ENCODE results near the gene LRRIQ3.
"Not testable (repeated sequence)": the region's sequence is repeated elsewhere in the genome, so short reads cannot be mapped to it uniquely, and the experiment has no call there.

LRRIQ3 gene

DNA sequence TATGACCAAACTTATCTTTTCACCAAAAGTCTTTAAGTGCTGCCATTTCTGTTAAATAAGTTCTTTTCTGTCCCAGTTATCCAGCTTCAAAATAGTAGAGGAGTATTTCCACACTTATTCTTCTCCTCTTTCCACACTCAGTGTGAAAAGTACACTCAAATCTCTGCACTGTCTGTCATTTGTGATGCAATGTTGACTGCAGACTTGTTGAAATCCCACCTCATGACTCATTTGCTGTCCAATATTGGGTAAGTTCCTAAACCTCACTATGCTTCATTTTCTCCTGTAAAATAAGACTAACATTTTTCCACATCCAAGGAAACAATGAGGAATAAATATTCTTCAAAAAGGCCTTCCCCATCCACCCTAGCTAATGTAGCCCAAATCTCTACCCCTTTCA is 17.5 kb downstream of the LRRIQ3 start:
- H2AFZ ChIP-seq (ENCODE audit: low read depth, low read length): no peak overlapping the region
- H3K9ac ChIP-seq (ENCODE audit: low read depth, low read length): no peak overlapping the region
- no peak overlapping the region for H3K27ac ChIP-seq (ENCODE audit: low read length)
- H3K9me3 ChIP-seq (ENCODE audit: insufficient read depth, low read length, severe bottlenecking): no peaks in the 10 kb centered on the region
- no peaks in the 10 kb centered on the region for H3K36me3 ChIP-seq (ENCODE audit: insufficient read depth, low read length)
- TF ChIP-seq, protein P1, sequence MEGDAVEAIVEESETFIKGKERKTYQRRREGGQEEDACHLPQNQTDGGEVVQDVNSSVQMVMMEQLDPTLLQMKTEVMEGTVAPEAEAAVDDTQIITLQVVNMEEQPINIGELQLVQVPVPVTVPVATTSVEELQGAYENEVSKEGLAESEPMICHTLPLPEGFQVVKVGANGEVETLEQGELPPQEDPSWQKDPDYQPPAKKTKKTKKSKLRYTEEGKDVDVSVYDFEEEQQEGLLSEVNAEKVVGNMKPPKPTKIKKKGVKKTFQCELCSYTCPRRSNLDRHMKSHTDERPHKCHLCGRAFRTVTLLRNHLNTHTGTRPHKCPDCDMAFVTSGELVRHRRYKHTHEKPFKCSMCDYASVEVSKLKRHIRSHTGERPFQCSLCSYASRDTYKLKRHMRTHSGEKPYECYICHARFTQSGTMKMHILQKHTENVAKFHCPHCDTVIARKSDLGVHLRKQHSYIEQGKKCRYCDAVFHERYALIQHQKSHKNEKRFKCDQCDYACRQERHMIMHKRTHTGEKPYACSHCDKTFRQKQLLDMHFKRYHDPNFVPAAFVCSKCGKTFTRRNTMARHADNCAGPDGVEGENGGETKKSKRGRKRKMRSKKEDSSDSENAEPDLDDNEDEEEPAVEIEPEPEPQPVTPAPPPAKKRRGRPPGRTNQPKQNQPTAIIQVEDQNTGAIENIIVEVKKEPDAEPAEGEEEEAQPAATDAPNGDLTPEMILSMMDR (IDR thresholded peaks at IDR 0.05; ENCODE audit: borderline replicate concordance, extremely low read depth, low read length, poor library complexity, severe bottlenecking): no peak
- TF ChIP-seq EZH2 (IDR thresholded peaks at IDR 0.05; ENCODE audit: borderline replicate concordance, low read depth, low read length, severe bottlenecking): no peak
- H3K4me1 ChIP-seq (ENCODE audit: insufficient read depth, low read length): no peaks in the 10 kb centered on the region
- no peaks in the 10 kb centered on the region for H4K20me1 ChIP-seq (ENCODE audit: insufficient read depth, low read length)
- no peak overlapping the region for H3K4me2 ChIP-seq (ENCODE audit: insufficient read depth, low read length)
- no peak overlapping the region for H3K4me3 ChIP-seq (ENCODE audit: low read depth in 1 of 2, low read length in 2 of 2)
- no peak for ATAC-seq (ENCODE audit: insufficient read depth, low read depth)
- no peaks in the 10 kb centered on the region for H3K79me2 ChIP-seq (ENCODE audit: insufficient read depth, low read length)
- no peaks in the 10 kb centered on the region for H3K27me3 ChIP-seq (ENCODE audit: insufficient read depth, low read length, poor library complexity)
- no peak for DNase-seq

DNA sequence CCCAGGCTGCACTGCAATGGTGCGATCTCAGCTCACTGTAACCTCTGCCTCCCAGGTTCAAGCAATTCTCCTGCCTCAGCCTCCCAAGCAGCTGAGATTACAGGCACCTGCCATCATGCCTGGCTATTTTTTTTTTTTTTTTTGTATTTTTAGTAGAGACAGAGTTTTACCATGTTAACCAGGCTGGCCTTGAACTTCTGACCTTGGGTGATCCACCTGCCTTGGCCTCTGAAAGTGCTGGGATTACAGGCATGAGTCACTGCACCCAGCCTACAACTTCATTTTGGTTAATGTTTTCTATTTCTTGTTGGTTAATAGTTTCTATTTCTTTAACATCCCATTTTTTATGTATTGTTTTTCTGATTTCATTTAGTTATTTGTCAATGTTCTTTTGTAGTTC is 23.6 kb downstream of the LRRIQ3 start:
- H3K27me3 ChIP-seq (ENCODE audit: insufficient read depth, low read length, poor library complexity); H3K79me2 ChIP-seq (ENCODE audit: insufficient read depth, low read length); H4K20me1 ChIP-seq (ENCODE audit: insufficient read depth, low read length); H3K9ac ChIP-seq (ENCODE audit: low read depth, low read length); ATAC-seq (ENCODE audit: insufficient read depth, low read depth); DNase-seq; H3K36me3 ChIP-seq (ENCODE audit: insufficient read depth, low read length); H3K4me1 ChIP-seq (ENCODE audit: insufficient read depth, low read length); H3K9me3 ChIP-seq (ENCODE audit: insufficient read depth, low read length, severe bottlenecking); H3K4me2 ChIP-seq (ENCODE audit: insufficient read depth, low read length); H2AFZ ChIP-seq (ENCODE audit: low read depth, low read length); H3K27ac ChIP-seq (ENCODE audit: low read length); H3K4me3 ChIP-seq (ENCODE audit: low read depth in 1 of 2, low read length in 2 of 2): not testable (repeated sequence)

DNA sequence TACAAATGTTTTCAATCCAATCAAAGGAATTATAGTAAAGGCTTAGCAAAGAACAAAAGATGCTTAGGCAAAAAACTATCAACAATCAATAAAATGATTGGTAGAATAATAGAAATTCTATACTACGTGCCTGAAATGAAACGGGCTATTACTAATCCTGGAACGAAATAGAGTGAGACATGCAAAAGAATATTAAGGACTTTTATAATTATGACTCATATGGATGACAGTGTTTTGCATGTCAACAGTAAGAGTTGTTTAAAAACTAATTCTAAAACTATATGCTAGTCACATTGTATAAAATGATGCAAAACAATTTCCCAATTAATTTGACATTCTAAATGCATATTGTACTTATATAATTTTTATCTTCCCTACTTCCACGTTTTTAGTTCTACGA is 35.6 kb downstream of the LRRIQ3 start:
- TF ChIP-seq EZH2 (IDR thresholded peaks at IDR 0.05; ENCODE audit: borderline replicate concordance, low read depth, low read length, severe bottlenecking): no peak
- TF ChIP-seq, protein P1 (IDR thresholded peaks at IDR 0.05; ENCODE audit: borderline replicate concordance, extremely low read depth, low read length, poor library complexity, severe bottlenecking): no peak
- no peak for DNase-seq
- Histone ChIP-seq H3K4me1 (ENCODE audit: insufficient read depth, low read length) (no peaks in the 10 kb centered on the region), H3K9me3 (ENCODE audit: insufficient read depth, low read length, severe bottlenecking) (no peaks in the 10 kb centered on the region), H3K27ac (ENCODE audit: low read length) (no peak overlapping the region), H3K27me3 (ENCODE audit: insufficient read depth, low read length, poor library complexity) (no peaks in the 10 kb centered on the region), H3K4me2 (ENCODE audit: insufficient read depth, low read length) (no peak overlapping the region), H3K9ac (ENCODE audit: low read depth, low read length) (no peak overlapping the region), H4K20me1 (ENCODE audit: insufficient read depth, low read length) (no peaks in the 10 kb centered on the region), H3K79me2 (ENCODE audit: insufficient read depth, low read length) (no peaks in the 10 kb centered on the region), H3K4me3 (ENCODE audit: low read depth in 1 of 2, low read length in 2 of 2) (no peak overlapping the region), H2AFZ (ENCODE audit: low read depth, low read length) (no peak overlapping the region), H3K36me3 (ENCODE audit: insufficient read depth, low read length) (no peaks in the 10 kb centered on the region)
- ATAC-seq (ENCODE audit: insufficient read depth, low read depth): no peak

DNA sequence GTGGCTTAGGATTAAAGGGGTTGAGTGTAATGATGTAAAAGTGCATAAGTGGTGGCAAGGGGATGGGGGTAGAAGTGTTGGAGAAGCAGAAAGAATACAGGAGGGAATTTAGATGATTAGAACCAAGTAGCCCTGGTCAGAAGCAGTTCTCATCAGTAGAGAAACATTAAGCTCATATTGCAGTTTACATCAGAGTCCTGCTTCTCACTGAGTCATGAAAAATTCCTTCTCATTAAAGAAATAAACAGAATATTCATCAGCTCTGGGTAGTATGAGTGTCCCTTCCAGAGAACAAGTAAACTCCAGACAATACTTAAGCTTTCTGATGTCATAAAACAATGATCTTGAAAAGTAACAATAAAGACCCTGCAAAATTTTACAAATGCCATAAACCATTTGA is 36.5 kb downstream of the LRRIQ3 start:
- no peaks in the 10 kb centered on the region for H3K36me3 ChIP-seq (ENCODE audit: insufficient read depth, low read length)
- H3K4me2 ChIP-seq (ENCODE audit: insufficient read depth, low read length): no peak overlapping the region
- no peaks in the 10 kb centered on the region for H3K79me2 ChIP-seq (ENCODE audit: insufficient read depth, low read length)
- no peaks in the 10 kb centered on the region for H3K27me3 ChIP-seq (ENCODE audit: insufficient read depth, low read length, poor library complexity)
- H3K4me1 ChIP-seq (ENCODE audit: insufficient read depth, low read length): no peaks in the 10 kb centered on the region
- H3K27ac ChIP-seq (ENCODE audit: low read length): no peak overlapping the region
- H3K9me3 ChIP-seq (ENCODE audit: insufficient read depth, low read length, severe bottlenecking): no peaks in the 10 kb centered on the region
- H3K4me3 ChIP-seq (ENCODE audit: low read depth in 1 of 2, low read length in 2 of 2): no peak overlapping the region
- no peak overlapping the region for H3K9ac ChIP-seq (ENCODE audit: low read depth, low read length)
- ATAC-seq (ENCODE audit: insufficient read depth, low read depth) (no peak), DNase-seq (no peak)
- no peak for TF ChIP-seq EZH2 (IDR thresholded peaks at IDR 0.05; ENCODE audit: borderline replicate concordance, low read depth, low read length, severe bottlenecking)
- TF ChIP-seq, protein P1 (IDR thresholded peaks at IDR 0.05; ENCODE audit: borderline replicate concordance, extremely low read depth, low read length, poor library complexity, severe bottlenecking): no peak
- H4K20me1 ChIP-seq (ENCODE audit: insufficient read depth, low read length): no peaks in the 10 kb centered on the region
- no peak overlapping the region for H2AFZ ChIP-seq (ENCODE audit: low read depth, low read length)
